Loucy (cell line): Measurements from ENCODE around the gene UGT2B17.

Experiments
- EZH2phosphoT487 ChIP-seq: fragments of 200-600 bp; IDR thresholded peaks from 2 replicates; pipeline ENCODE4 v1.6.1; 2018; ENCODE audit warnings: antibody characterized with exemption, mild to moderate bottlenecking, moderate library complexity, borderline replicate concordance
- TF ChIP-seq, protein P1 (sequence below): fragments of 200-600 bp; sonication (generic); conservative IDR thresholded peaks from 2 replicates; pipeline ENCODE4 v1.5.1; 2014; ENCODE audit warnings: mild to moderate bottlenecking, antibody characterized with exemption, low read length

DNA sequence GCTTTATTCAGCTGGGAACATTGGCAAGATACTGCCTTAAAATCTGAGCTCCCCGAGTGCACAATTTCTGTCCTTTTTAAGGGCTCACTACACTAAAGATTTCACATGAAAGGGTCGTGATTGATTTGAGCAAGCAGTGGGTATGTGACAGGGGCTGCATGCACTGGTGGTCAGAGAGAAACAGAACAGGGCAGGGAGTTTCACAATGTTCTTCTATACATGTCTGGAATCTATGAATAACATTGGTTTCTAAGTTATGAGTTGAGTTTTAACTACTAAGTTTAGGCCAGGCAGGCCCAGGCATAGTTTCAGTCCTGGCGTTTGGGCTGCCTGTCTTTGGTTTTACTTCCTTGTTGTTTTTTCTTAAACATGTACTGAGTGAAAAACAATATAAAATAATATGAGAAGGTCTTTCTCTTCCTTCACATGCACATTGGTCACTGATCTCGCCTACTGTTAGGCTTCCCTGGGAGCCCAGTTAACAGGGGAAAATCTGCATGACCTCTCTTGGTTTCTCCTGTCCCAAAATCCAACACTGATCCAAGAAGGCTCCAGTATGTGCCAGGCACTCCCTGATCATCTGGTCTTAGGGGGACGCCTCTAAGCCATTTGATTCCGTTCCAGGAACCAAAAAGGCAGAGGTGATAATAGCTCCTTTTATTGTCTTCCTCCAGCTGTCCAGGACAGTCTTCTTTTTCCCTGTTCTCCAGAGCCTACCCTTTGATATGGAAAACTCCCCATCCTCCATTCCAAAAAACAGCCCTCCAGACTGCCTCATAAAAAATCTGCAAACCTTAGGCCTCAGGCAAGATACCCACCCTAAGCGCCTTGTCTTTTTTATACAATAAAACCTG is at the start of gene UGT2B17:
- TF ChIP-seq, protein P1, sequence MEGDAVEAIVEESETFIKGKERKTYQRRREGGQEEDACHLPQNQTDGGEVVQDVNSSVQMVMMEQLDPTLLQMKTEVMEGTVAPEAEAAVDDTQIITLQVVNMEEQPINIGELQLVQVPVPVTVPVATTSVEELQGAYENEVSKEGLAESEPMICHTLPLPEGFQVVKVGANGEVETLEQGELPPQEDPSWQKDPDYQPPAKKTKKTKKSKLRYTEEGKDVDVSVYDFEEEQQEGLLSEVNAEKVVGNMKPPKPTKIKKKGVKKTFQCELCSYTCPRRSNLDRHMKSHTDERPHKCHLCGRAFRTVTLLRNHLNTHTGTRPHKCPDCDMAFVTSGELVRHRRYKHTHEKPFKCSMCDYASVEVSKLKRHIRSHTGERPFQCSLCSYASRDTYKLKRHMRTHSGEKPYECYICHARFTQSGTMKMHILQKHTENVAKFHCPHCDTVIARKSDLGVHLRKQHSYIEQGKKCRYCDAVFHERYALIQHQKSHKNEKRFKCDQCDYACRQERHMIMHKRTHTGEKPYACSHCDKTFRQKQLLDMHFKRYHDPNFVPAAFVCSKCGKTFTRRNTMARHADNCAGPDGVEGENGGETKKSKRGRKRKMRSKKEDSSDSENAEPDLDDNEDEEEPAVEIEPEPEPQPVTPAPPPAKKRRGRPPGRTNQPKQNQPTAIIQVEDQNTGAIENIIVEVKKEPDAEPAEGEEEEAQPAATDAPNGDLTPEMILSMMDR, result no peak
- no peak for TF ChIP-seq EZH2phosphoT487
